GM20431 (cell line): Measurements from ENCODE around the gene PMFBP1.

Experiments used
- in situ Hi-C: fragments of 300-500 bp; cut with MseI, MboI; formaldehyde crosslinking; loops from one replicate; pipeline ENCODE4 v1.15.0; 2020; ENCODE audit warnings: low sequenced_read_pairs; ENCODE audit not compliant: unreplicated experiment

PMFBP1 gene

GRCh38 chr16:72072514-72073342, 99.2 kb downstream of the PMFBP1 start:
- in situ Hi-C loops: no loop called here
